Cardiac fibroblast (primary cell): Measurements from ENCODE around the gene ALDH1L2.

ENCODE experiments used
- DNase-seq, 2 donors: peaks; one replicate each; pipeline versions ENCODE4 v3.0.0 to v3.0.0-alpha.2; 2010; ENCODE audit warnings: low read depth in 2 of 2
- H3K4me3 ChIP-seq, 2 donors: replicated peaks in 1 of 2; 1 replicate in 1 of 2; 2 replicates in 1 of 2; pipeline ENCODE4 v1.5.1; 2011; ENCODE audit warnings: low read depth in 2 of 2, low read length in 2 of 2, mild to moderate bottlenecking in 2 of 2, moderate library complexity in 1 of 2
- TF ChIP-seq, protein P1 (sequence below): IDR thresholded peaks from one replicate; pipeline ENCODE4 v1.5.1; 2011; ENCODE audit warnings: low read depth, mild to moderate bottlenecking, low read length, inconsistent platforms

ALDH1L2 gene

GRCh38 chr12:104974626-104975290 lies 109.5 kb downstream of the ALDH1L2 start:
- no peak overlapping the region for H3K4me3 ChIP-seq
- TF ChIP-seq, protein P1, sequence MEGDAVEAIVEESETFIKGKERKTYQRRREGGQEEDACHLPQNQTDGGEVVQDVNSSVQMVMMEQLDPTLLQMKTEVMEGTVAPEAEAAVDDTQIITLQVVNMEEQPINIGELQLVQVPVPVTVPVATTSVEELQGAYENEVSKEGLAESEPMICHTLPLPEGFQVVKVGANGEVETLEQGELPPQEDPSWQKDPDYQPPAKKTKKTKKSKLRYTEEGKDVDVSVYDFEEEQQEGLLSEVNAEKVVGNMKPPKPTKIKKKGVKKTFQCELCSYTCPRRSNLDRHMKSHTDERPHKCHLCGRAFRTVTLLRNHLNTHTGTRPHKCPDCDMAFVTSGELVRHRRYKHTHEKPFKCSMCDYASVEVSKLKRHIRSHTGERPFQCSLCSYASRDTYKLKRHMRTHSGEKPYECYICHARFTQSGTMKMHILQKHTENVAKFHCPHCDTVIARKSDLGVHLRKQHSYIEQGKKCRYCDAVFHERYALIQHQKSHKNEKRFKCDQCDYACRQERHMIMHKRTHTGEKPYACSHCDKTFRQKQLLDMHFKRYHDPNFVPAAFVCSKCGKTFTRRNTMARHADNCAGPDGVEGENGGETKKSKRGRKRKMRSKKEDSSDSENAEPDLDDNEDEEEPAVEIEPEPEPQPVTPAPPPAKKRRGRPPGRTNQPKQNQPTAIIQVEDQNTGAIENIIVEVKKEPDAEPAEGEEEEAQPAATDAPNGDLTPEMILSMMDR = no peak
- DNase-seq = peak in 1 of 2 donors; percentile 77

- H3K4me3 ChIP-seq = no peak overlapping the region
- TF ChIP-seq, protein P1 = no peak
- no peak for DNase-seq
These were observed 111.0 kb downstream of the ALDH1L2 start for GRCh38 chr12:104973250-104973649.

- DNase-seq = peak in 1 of 2 donors; percentile 38
- TF ChIP-seq, protein P1 = no peak
These were observed 113.0 kb downstream of the ALDH1L2 start for GRCh38 chr12:104971306-104971705.

More at GRCh38 chr12:104971306-104971705, 113.0 kb downstream of the ALDH1L2 start:
- H3K4me3 ChIP-seq = no peak overlapping the region
